ENCODE data around the gene NUAK1.
"Not testable (repeated sequence)": the region's sequence is repeated elsewhere in the genome, so short reads cannot be mapped to it uniquely, and the experiment has no call there.

The NUAK1 gene

GRCh38 chr12:106027911-106028310 is 110.8 kb downstream of the NUAK1 start:
- DNase-seq: no peak

GRCh38 chr12:106027286-106027685 is 111.5 kb downstream of the NUAK1 start:
- DNase-seq: no peak

DNA sequence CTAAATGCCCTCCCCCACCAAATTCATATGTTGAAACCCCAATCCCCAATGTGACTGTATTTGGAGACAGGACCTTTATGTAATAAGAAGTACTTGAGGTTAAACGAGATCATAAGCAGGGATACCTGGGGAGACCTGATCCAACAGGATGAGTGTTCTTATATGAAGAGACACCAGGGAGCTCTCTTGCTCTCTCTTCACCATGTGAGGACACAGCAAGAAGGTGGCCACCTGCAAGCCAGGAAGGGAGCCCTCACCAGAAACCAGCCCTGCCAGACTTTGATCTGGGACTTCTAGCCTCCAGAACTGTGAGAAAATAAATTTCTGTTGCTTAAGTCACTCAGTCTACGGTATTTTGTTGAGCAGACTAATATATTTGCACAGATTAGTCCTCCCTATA is 113.6 kb downstream of the NUAK1 start:
- DNase-seq: no peak

DNA sequence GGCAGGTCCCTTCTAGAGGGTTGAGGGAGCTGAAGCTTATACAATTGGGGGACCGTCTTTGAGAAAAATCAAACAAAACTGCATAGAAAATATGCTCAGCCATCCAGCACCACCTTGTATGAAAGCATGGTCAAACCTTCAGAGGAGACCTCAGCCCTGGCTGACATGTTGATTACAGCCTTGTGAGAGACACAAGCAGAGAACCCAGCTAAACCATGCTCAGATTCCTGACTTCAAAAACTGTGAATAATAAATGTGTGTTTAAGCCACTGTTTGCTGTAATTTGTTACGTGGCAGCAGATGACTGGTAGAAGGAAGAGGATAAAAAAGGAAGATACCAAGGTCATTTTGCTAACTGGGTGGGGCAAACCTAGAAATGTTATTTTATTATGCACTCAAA is 115.7 kb downstream of the NUAK1 start:
- no peak for DNase-seq

- no peak for DNase-seq
Measured at GRCh38 chr12:106022568-106023012, 116.2 kb downstream of the NUAK1 start.

DNA sequence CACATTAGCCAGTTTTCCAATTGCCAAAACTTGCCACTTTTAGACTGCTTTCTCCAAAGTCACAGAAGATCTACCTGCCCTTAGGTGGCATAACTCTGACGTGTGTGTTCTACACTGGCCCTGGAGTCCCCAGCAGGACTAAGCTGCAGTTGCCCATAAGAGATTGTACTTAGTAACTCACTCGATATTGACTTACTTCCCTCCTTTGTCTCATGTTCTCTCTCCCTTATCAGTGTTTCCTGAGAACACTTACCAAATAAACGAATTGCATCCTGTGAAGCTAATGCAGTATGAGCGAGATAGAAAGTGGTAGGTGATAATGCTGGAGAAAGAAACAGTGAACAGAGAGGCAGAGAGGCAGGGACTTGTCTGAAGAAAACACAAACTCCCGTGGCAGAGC is 117.2 kb downstream of the NUAK1 start:
- DNase-seq: no peak

DNA sequence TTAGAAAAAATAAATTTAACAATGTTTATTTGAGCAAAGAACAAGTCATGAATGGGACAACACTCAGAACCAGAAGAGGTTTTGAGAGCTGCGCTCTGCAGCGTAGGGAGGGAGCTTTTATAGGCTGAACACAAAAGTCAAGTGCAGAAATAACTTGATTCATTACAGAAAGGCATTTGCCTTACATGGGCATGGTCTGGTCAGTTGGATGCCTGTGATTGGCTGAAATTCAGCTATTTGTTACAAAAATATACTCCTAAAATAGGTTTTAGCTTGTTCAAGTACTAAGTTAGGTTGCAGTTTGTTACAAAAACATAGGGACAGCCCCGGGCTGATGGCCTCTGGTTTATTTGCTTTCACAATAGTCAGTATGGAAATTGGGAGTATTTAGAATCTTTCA is 118.0 kb downstream of the NUAK1 start:
- DNase-seq: no peak

- no peak for DNase-seq
Measured at GRCh38 chr12:106019144-106019543, 119.6 kb downstream of the NUAK1 start.

DNA sequence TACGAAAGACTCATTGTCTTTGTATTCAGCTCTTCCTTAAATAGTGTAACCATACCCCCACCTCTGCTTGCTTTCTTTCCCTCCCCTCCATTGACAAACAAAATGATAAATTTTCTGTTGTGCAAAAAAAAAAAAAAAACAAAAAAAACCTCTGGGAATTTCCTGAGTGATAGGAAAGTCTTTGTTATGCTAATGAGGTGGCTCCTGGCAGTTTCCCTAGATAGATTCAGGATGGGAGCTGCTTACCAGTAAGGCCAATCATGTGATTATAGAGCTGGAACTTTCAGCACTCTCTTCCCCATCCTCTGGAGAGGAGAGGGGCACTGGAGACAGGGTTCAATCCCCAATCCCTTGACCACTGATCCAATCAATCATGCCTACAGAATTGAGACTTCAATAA is 120.5 kb downstream of the NUAK1 start:
- DNase-seq: no peak

GRCh38 chr12:106016601-106017278 is 122.0 kb downstream of the NUAK1 start:
- DNase-seq: not testable (repeated sequence)

DNA sequence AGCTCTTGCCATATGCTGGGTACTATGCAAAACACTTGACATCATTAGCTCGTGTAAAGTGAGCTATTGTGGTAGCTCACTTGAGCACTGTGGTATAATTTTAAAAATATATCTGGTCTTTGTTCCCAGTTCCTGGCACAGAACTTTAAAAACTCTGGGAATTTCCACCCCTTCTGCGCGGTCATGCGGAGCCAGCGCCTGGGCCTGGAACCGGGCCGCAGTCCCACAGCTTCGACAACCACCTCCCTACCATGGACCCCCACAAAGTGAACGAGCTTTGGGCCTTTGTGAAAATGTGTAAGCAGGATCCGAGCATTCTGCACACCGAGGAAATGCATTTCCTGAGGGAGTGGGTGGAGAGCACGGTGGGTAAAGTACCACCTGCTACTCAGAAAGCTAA is 123.1 kb downstream of the NUAK1 start:
- no peak for DNase-seq

DNA sequence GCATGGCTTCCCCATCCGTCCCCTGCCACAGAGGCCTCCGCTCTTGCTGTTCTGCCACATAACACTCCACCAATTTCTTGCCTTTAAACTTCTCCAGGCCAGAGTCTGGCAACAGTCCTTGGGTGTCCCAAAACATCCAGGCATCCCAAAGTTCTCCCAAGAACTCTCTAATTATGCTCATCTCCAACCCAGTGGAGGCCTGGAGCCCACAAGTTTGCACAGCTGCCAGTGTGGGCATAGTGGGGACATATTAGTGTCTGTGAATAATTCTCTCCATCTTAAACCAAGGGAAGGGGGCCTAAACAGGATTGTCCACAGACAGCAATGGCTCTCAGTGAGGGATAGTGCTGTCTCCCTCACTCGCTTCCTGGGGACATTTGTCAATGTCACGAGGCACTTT is 124.8 kb downstream of the NUAK1 start:
- DNase-seq: no peak
